Left hindlimb (tissue), 1 donor: ENCODE data around the gene POU2F3.

ENCODE experiments used
- DNase-seq: peaks from one replicate; pipeline ENCODE4 v3.0.0-alpha.2; 2018

POU2F3 gene

GRCh38 chr11:120327311-120327710, 87.4 kb downstream of the POU2F3 start:
- no peak for DNase-seq

GRCh38 chr11:120329556-120329955, 89.6 kb downstream of the POU2F3 start:
- no peak for DNase-seq

GRCh38 chr11:120330045-120330444, 90.1 kb downstream of the POU2F3 start:
- DNase-seq, result no peak

GRCh38 chr11:120331301-120331996, 91.5 kb downstream of the POU2F3 start:
- no peak for DNase-seq

GRCh38 chr11:120332822-120333716, 93.1 kb downstream of the POU2F3 start:
- no peak for DNase-seq

- DNase-seq, result no peak
These were observed 93.9 kb downstream of the POU2F3 start for GRCh38 chr11:120333801-120334200.

GRCh38 chr11:120334332-120334731, 94.4 kb downstream of the POU2F3 start:
- no peak for DNase-seq

- DNase-seq, result peak; percentile 65
These were observed 95.0 kb downstream of the POU2F3 start for GRCh38 chr11:120334894-120335462.

GRCh38 chr11:120335556-120335907, 95.6 kb downstream of the POU2F3 start:
- no peak for DNase-seq

- peak; percentile 97 for DNase-seq
These were observed 96.1 kb downstream of the POU2F3 start, which contains the start of gene ARHGEF12 for GRCh38 chr11:120335908-120336640. TSS of gene ARHGEF12 (plus strand) at chr11:120336413. CDS start at chr11:120337244, 831 bp downstream.

GRCh38 chr11:120336641-120337354, 96.9 kb downstream of the POU2F3 start:
- peak; percentile 76 for DNase-seq

- no peak for DNase-seq
These were observed 97.6 kb downstream of the POU2F3 start for GRCh38 chr11:120337355-120338106.

- no peak for DNase-seq
These were observed 98.4 kb downstream of the POU2F3 start for GRCh38 chr11:120338107-120338933.

- DNase-seq, result no peak
These were observed 99.5 kb downstream of the POU2F3 start for GRCh38 chr11:120339394-120339890.

- no peak for DNase-seq
These were observed 100.6 kb downstream of the POU2F3 start for GRCh38 chr11:120340529-120340928.

GRCh38 chr11:120342226-120342625, 102.3 kb downstream of the POU2F3 start:
- DNase-seq, result no peak

- no peak for DNase-seq
These were observed 102.7 kb downstream of the POU2F3 start for GRCh38 chr11:120342678-120343077.

GRCh38 chr11:120343429-120343828, 103.5 kb downstream of the POU2F3 start:
- no peak for DNase-seq

GRCh38 chr11:120344302-120345004, 104.5 kb downstream of the POU2F3 start:
- DNase-seq, result no peak

- no peak for DNase-seq
These were observed 106.3 kb downstream of the POU2F3 start for GRCh38 chr11:120346233-120346632.
